Mammary epithelial cell (primary cell): Measurements from ENCODE around the gene TTBK2.

Experiments
- EZH2 ChIP-seq: IDR thresholded peaks from 2 replicates; pipeline ENCODE4 v1.6.1; 2012; ENCODE audit warnings: low read length, inconsistent platforms, borderline replicate concordance
- TF ChIP-seq, protein P1 (sequence below), 2 donors: IDR thresholded peaks in 1 of 2; conservative IDR thresholded peaks in 1 of 2; 2 replicates each; pipeline ENCODE4 v1.5.1; 2011 to 2012; ENCODE audit warnings: inconsistent platforms in 2 of 2, low read length in 2 of 2, mild to moderate bottlenecking in 2 of 2, control low read depth in 1 of 2, low read depth in 1 of 2; ENCODE audit not compliant: insufficient read depth in 1 of 2; ENCODE audit errors: extremely low read depth in 1 of 2

DNA sequence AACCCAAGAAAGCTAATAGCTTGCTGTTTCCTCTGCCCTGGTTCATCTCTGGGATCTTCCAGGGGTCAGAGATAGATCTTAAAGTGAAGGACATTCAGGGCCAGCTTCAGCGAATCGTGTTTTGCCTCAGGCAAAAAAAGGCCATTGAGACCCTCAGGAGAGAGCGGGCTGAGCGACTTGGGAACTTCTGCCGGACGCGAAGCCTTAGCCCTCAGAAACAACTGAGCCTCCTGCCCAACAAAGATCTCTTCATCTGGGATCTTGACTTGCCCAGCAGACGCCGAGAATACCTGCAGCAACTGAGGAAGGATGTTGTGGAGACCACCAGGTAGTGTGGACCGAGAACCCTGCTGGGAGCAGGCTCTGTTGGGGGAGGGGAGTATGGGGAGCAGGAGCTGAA, 226.2 kb downstream of the TTBK2 start:
- TF ChIP-seq EZH2: no peak
- TF ChIP-seq, protein P1, sequence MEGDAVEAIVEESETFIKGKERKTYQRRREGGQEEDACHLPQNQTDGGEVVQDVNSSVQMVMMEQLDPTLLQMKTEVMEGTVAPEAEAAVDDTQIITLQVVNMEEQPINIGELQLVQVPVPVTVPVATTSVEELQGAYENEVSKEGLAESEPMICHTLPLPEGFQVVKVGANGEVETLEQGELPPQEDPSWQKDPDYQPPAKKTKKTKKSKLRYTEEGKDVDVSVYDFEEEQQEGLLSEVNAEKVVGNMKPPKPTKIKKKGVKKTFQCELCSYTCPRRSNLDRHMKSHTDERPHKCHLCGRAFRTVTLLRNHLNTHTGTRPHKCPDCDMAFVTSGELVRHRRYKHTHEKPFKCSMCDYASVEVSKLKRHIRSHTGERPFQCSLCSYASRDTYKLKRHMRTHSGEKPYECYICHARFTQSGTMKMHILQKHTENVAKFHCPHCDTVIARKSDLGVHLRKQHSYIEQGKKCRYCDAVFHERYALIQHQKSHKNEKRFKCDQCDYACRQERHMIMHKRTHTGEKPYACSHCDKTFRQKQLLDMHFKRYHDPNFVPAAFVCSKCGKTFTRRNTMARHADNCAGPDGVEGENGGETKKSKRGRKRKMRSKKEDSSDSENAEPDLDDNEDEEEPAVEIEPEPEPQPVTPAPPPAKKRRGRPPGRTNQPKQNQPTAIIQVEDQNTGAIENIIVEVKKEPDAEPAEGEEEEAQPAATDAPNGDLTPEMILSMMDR (conservative IDR thresholded peaks at IDR 0.05 in 1 of 2, IDR thresholded peaks at IDR 0.05 in 1 of 2; ENCODE audit: extremely low read depth in 1 of 2, insufficient read depth in 1 of 2, low read depth in 1 of 2, low read length in 2 of 2): no peak
